ENCODE measurements around the gene P2RY2. TPM values are rescaled to one million over a fixed set of nuclear protein-coding genes. Genes with fewer than 3 reads are reported as not detected.
A peak's percentile ranks its signal among the peaks of the same experiment; 100 is the strongest.

P2RY2 gene
- total and polyA plus RNA-seq, 2 donors (not counting 1 experiment from before 2014, with no cell fraction given), result 0.05 to 0.17 TPM

DNA sequence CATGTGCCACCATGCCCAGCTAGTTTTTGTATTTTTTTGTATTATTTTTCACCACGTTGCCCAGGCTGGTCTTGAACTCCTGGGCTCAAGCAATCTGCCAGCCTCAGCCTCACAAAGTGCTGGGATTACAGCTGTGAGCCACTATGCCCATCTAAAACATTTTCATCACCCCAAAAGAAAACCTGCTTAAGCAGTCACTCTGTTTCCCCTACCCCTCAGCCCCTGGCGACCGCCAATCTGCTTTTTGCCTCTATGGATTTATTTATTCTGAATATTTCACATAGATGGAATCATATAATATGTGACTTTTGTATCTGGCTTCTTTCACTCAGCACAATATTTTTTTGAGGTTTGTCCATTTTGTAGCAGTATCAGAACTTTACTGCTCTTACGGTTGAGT is 18.6 kb upstream of the P2RY2 start:
- Histone ChIP-seq H3K9me3 (ENCODE audit: control insufficient read depth, insufficient read depth, low read depth, low read length) (no peaks in the 10 kb centered on the region), H3K79me2 (ENCODE audit: control insufficient read depth, insufficient read depth, low read length) (no peaks in the 10 kb centered on the region), H3K9ac (ENCODE audit: insufficient read depth, low read length) (no peak overlapping the region), H3K27me3 (ENCODE audit: control insufficient read depth, insufficient read depth, low read length) (peaks cover 12% of the 10 kb centered on the region), H3K4me3 (replicated peaks in 1 of 4; ENCODE audit: control extremely low read depth in 1 of 4, insufficient read depth in 1 of 4, low read depth in 3 of 4, low read length in 4 of 4) (no peak overlapping the region), H3K27ac (ENCODE audit: insufficient read depth, low read length) (no peak overlapping the region), H4K20me1 (ENCODE audit: control insufficient read depth, extremely low read depth, insufficient read depth, low read length) (no peaks in the 10 kb centered on the region), H3K36me3 (ENCODE audit: control insufficient read depth, insufficient read depth, low read length) (no peaks in the 10 kb centered on the region), H3K4me2 (ENCODE audit: extremely low read depth, insufficient read depth, low read length) (no peak overlapping the region), H3K4me1 (ENCODE audit: control insufficient read depth, extremely low read depth, insufficient read depth, low read length) (no peaks in the 10 kb centered on the region), H2AFZ (ENCODE audit: low read length) (no peak overlapping the region)
- DNase-seq (ENCODE audit: low read depth in 2 of 2), result no peak
- TF ChIP-seq EZH2 (IDR thresholded peaks at IDR 0.05; ENCODE audit: low read length, missing control alignments), result no peak
- TF ChIP-seq, protein P1, sequence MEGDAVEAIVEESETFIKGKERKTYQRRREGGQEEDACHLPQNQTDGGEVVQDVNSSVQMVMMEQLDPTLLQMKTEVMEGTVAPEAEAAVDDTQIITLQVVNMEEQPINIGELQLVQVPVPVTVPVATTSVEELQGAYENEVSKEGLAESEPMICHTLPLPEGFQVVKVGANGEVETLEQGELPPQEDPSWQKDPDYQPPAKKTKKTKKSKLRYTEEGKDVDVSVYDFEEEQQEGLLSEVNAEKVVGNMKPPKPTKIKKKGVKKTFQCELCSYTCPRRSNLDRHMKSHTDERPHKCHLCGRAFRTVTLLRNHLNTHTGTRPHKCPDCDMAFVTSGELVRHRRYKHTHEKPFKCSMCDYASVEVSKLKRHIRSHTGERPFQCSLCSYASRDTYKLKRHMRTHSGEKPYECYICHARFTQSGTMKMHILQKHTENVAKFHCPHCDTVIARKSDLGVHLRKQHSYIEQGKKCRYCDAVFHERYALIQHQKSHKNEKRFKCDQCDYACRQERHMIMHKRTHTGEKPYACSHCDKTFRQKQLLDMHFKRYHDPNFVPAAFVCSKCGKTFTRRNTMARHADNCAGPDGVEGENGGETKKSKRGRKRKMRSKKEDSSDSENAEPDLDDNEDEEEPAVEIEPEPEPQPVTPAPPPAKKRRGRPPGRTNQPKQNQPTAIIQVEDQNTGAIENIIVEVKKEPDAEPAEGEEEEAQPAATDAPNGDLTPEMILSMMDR (conservative IDR thresholded peaks at IDR 0.05 in 1 of 2, IDR thresholded peaks at IDR 0.05 in 1 of 2; ENCODE audit: low read depth in 1 of 2, low read length in 2 of 2), result no peak

DNA sequence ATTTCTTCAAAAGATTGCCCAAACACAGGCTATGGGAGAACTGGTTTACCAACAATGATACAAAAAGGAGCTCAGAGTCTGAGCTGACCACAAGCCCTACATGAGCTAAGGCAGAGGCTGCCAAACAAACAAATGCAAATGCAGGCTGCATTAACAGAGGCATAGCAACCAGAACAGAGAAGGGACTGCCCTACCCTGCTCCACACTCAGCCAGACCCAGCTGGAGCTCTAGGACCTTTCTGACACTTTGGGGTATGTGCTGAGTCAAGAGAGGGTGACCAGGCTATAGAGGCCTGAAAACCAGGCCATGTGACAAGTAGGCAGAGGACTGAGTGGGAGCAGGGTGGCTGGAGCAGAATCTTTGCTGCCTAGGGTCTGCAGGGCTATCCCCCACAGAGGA is 17.8 kb upstream of the P2RY2 start:
- Histone ChIP-seq H3K36me3 (ENCODE audit: control insufficient read depth, insufficient read depth, low read length) (no peaks in the 10 kb centered on the region), H2AFZ (ENCODE audit: low read length) (no peak overlapping the region), H3K9ac (ENCODE audit: insufficient read depth, low read length) (no peak overlapping the region), H4K20me1 (ENCODE audit: control insufficient read depth, extremely low read depth, insufficient read depth, low read length) (no peaks in the 10 kb centered on the region), H3K9me3 (ENCODE audit: control insufficient read depth, insufficient read depth, low read depth, low read length) (no peaks in the 10 kb centered on the region), H3K4me3 (replicated peaks in 1 of 4; ENCODE audit: control extremely low read depth in 1 of 4, insufficient read depth in 1 of 4, low read depth in 3 of 4, low read length in 4 of 4) (no peak overlapping the region), H3K4me1 (ENCODE audit: control insufficient read depth, extremely low read depth, insufficient read depth, low read length) (no peaks in the 10 kb centered on the region), H3K27ac (ENCODE audit: insufficient read depth, low read length) (no peak overlapping the region), H3K4me2 (ENCODE audit: extremely low read depth, insufficient read depth, low read length) (no peak overlapping the region), H3K27me3 (ENCODE audit: control insufficient read depth, insufficient read depth, low read length) (peaks cover 11% of the 10 kb centered on the region), H3K79me2 (ENCODE audit: control insufficient read depth, insufficient read depth, low read length) (no peaks in the 10 kb centered on the region)
- DNase-seq (ENCODE audit: low read depth in 2 of 2), result no peak
- no peak for TF ChIP-seq EZH2 (IDR thresholded peaks at IDR 0.05; ENCODE audit: low read length, missing control alignments)
- TF ChIP-seq, protein P1 (conservative IDR thresholded peaks at IDR 0.05 in 1 of 2, IDR thresholded peaks at IDR 0.05 in 1 of 2; ENCODE audit: low read depth in 1 of 2, low read length in 2 of 2), result no peak

DNA sequence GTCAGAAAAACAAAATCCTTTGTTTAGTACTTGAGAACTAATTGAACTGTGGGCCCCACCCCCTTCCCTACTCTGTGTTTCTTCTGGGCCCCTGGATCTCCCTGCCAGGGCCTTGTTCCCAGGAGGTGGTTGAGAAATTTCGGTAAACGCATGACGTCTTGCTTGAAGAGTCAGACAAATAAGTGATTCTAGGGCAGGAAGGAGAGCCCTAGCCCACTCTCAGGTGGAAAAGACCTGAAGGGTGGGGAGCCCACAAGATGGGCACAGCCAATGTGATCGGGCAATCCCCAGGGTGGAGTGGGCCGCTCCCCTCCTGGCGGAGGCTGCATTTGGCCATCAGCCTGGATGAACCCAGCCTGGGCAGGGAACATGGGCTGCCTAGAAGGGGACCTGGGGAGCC is 16.8 kb upstream of the P2RY2 start:
- Histone ChIP-seq H3K9ac (ENCODE audit: insufficient read depth, low read length) (no peak overlapping the region), H2AFZ (ENCODE audit: low read length) (no peak overlapping the region), H3K9me3 (ENCODE audit: control insufficient read depth, insufficient read depth, low read depth, low read length) (no peaks in the 10 kb centered on the region), H3K36me3 (ENCODE audit: control insufficient read depth, insufficient read depth, low read length) (no peaks in the 10 kb centered on the region), H3K27me3 (ENCODE audit: control insufficient read depth, insufficient read depth, low read length) (peaks cover 6% of the 10 kb centered on the region), H3K4me3 (replicated peaks in 1 of 4; ENCODE audit: control extremely low read depth in 1 of 4, insufficient read depth in 1 of 4, low read depth in 3 of 4, low read length in 4 of 4) (no peak overlapping the region), H4K20me1 (ENCODE audit: control insufficient read depth, extremely low read depth, insufficient read depth, low read length) (no peaks in the 10 kb centered on the region), H3K4me2 (ENCODE audit: extremely low read depth, insufficient read depth, low read length) (no peak overlapping the region), H3K4me1 (ENCODE audit: control insufficient read depth, extremely low read depth, insufficient read depth, low read length) (no peaks in the 10 kb centered on the region), H3K27ac (ENCODE audit: insufficient read depth, low read length) (no peak overlapping the region), H3K79me2 (ENCODE audit: control insufficient read depth, insufficient read depth, low read length) (no peaks in the 10 kb centered on the region)
- peak in 1 of 2 donors; percentile 51 for DNase-seq (ENCODE audit: low read depth in 2 of 2)
- TF ChIP-seq EZH2 (IDR thresholded peaks at IDR 0.05; ENCODE audit: low read length, missing control alignments), result no peak
- TF ChIP-seq, protein P1 (conservative IDR thresholded peaks at IDR 0.05 in 1 of 2, IDR thresholded peaks at IDR 0.05 in 1 of 2; ENCODE audit: low read depth in 1 of 2, low read length in 2 of 2), result no peak
